B cell (primary cell): ENCODE results near the gene PFN3. TPM values are rescaled to one million over a fixed set of nuclear protein-coding genes. Genes with fewer than 3 reads are reported as not detected.
"Not testable (repeated sequence)": the region's sequence is repeated elsewhere in the genome, so short reads cannot be mapped to it uniquely, and the experiment has no call there.

Experiments
- ATAC-seq: fragments of 200-7000 bp; cut with Tn5 transposase; one replicate; pipeline ENCODE4 v1.10.0; 2021; ENCODE audit warnings: low read depth, mild to moderate bottlenecking, moderate number of reproducible peaks, moderate library complexity
- CTCF ChIA-PET: fragments of 350-600 bp; sonication (Branson Sonifier 250); formaldehyde crosslinking; loops from one replicate; lab custom pipeline; 2021; ENCODE audit warnings: antibody characterized with exemption, inconsistent platforms; lab: Charles Lee
- POLR2A ChIA-PET: fragments of 350-600 bp; sonication (Branson Sonifier 250); formaldehyde crosslinking; loops from one replicate; lab custom pipeline; 2021; ENCODE audit warnings: antibody characterized with exemption; lab: Charles Lee
- DNase-seq: peaks from one replicate; pipeline ENCODE4 v3.0.0; 2013
- H2AFZ ChIP-seq: 2 replicates; pipeline ENCODE4 v1.6.1; 2012; ENCODE audit warnings: mild to moderate bottlenecking, low read depth, low read length; ENCODE audit not compliant: insufficient read depth, poor library complexity, severe bottlenecking
- H3K27ac ChIP-seq, 2 donors: 1 replicate in 1 of 2; 2 replicates in 1 of 2; pipeline ENCODE4 v1.5.1; 2012 to 2013; ENCODE audit warnings: low read length in 2 of 2, mild to moderate bottlenecking in 2 of 2, moderate library complexity in 1 of 2
- H3K27me3 ChIP-seq, 4 experiments: fragments of 200-600 bp in 1 of 4; sonication (generic) in 1 of 4; replicated peaks in 1 of 4; 1 replicate in 2 of 4; 2 replicates in 2 of 4; pipeline versions ENCODE4 v1.6.1 to v1.7.0; 2013 to 2016; ENCODE audit warnings: low read length in 3 of 4, mild to moderate bottlenecking in 2 of 4, mixed read lengths in 1 of 4, moderate library complexity in 1 of 4; ENCODE audit not compliant: insufficient read depth in 4 of 4, control insufficient read depth in 3 of 4; ENCODE audit errors: control extremely low read depth in 1 of 4
- H3K36me3 ChIP-seq, 2 experiments: replicated peaks in 1 of 2; 1 replicate in 1 of 2; 2 replicates in 1 of 2; pipeline versions ENCODE4 v1.6.1 to v1.7.1; 2013; ENCODE audit warnings: low read length in 1 of 2; ENCODE audit not compliant: insufficient read depth in 2 of 2, control insufficient read depth in 1 of 2; ENCODE audit errors: control extremely low read depth in 1 of 2, extremely low read depth in 1 of 2
- H3K4me1 ChIP-seq, 2 donors: fragments of 200-600 bp in 1 of 2; sonication (generic) in 1 of 2; 1 replicate in 1 of 2; 2 replicates in 1 of 2; pipeline versions ENCODE4 v1.5.1 to v1.6.1; 2013 to 2017; ENCODE audit warnings: low read length in 2 of 2; ENCODE audit not compliant: control insufficient read depth in 2 of 2, insufficient read depth in 2 of 2
- H3K4me2 ChIP-seq: replicated peaks from 2 replicates; pipeline ENCODE3; 2012; ENCODE audit warnings: mild to moderate bottlenecking, low read depth, low read length; ENCODE audit not compliant: poor library complexity, severe bottlenecking
- H3K4me3 ChIP-seq, 5 experiments: fragments of 200-600 bp in 1 of 5; sonication (generic) in 1 of 5; 1 replicate in 3 of 5; 2 replicates in 2 of 5; pipeline versions ENCODE4 v1.5.1 to v1.7.0; 2011 to 2016; ENCODE audit warnings: low read length in 4 of 5, mild to moderate bottlenecking in 4 of 5, low read depth in 2 of 5, control low read depth in 1 of 5, moderate library complexity in 1 of 5; ENCODE audit not compliant: insufficient read depth in 1 of 5; ENCODE audit errors: control extremely low read depth in 1 of 5, extremely low read depth in 1 of 5
- H3K79me2 ChIP-seq: fragments of 200-600 bp; sonication (generic); one replicate; pipeline ENCODE4 v1.6.0; 2016; ENCODE audit warnings: low read length; ENCODE audit not compliant: control insufficient read depth, insufficient read depth
- H3K9ac ChIP-seq: fragments of 200-600 bp; sonication (generic); 2 replicates; pipeline ENCODE4 v1.6.1; 2017; ENCODE audit warnings: mild to moderate bottlenecking, low read length, moderate library complexity
- H3K9me3 ChIP-seq, 3 donors: one replicate each; pipeline versions ENCODE4 v1.6.1 to v1.7.1; 2013; ENCODE audit warnings: low read length in 2 of 3; ENCODE audit not compliant: control insufficient read depth in 2 of 3, insufficient read depth in 1 of 3; ENCODE audit errors: control extremely low read depth in 1 of 3
- H4K20me1 ChIP-seq: 2 replicates; pipeline ENCODE4 v1.6.0; 2012; ENCODE audit warnings: mild to moderate bottlenecking, low read length; ENCODE audit not compliant: insufficient read depth, control insufficient read depth, poor library complexity, severe bottlenecking
- H3K27ac Mint-ChIP-seq: one replicate; pipeline ENCODE4 v1.8.0; 2021; ENCODE audit warnings: mixed read lengths
- H3K27me3 Mint-ChIP-seq: one replicate; pipeline ENCODE4 v1.8.0; 2021; ENCODE audit warnings: mixed read lengths
- H3K4me1 Mint-ChIP-seq: one replicate; pipeline ENCODE4 v1.8.0; 2021; ENCODE audit warnings: mixed read lengths
- H3K4me3 Mint-ChIP-seq: one replicate; pipeline ENCODE4 v1.8.0; 2021; ENCODE audit warnings: mixed read lengths
- H3K9me3 Mint-ChIP-seq: one replicate; pipeline ENCODE4 v1.8.0; 2022; ENCODE audit warnings: mixed read lengths; ENCODE audit not compliant: insufficient read depth
- CTCF ChIP-seq: fragments of 200-600 bp; IDR thresholded peaks from one replicate; pipeline ENCODE4 v1.8.0; 2022; ENCODE audit warnings: antibody characterized with exemption, mild to moderate bottlenecking
- EZH2 ChIP-seq: IDR thresholded peaks from 2 replicates; pipeline ENCODE4 v1.6.1; 2012; ENCODE audit warnings: borderline replicate concordance, low read depth, mild to moderate bottlenecking, moderate library complexity, low read length; ENCODE audit not compliant: insufficient read depth, poor library complexity, severe bottlenecking
- WGBS: methylation state at CpG from one replicate; pipeline ENCODE4 v1.1.5; 2013; ENCODE audit warnings: missing lambda C conversion rate; ENCODE audit not compliant: insufficient coverage; 5-methylcytosine and 5-hydroxymethylcytosine counted together
- intact Hi-C: fragments of 100-400 bp; cut with micrococcal nuclease; formaldehyde crosslinking; loops from one replicate; pipeline ENCODE4 v1.10.0; 2022
- polyA plus RNA-seq: library from polyadenylated mRNA; depleted of rRNA; stranded (reverse); fragments of >200 nt; gene quantifications from 2 replicates; pipeline ENCODE4 v1.2.3, GENCODE V29; 2012
- total RNA-seq, 2 donors: library from RNA; stranded (reverse); fragments of 120-200 nt in 1 of 2; gene quantifications; 1 replicate in 1 of 2; 2 replicates in 1 of 2; pipeline versions ENCODE4 v1.2.3 to v1.2.4, GENCODE V29; 2013 to 2022

PFN3 gene
- total and polyA plus RNA-seq, 2 donors (not counting 1 experiment from before 2014, with no cell fraction given), result not detected

- WGBS, result 94% methylated on average over 4 of the region's 6 CpGs
- H3K4me1 Mint-ChIP-seq, result peaks cover 10% of the 10 kb centered on the region
- no peaks in the 10 kb centered on the region for H3K27me3 ChIP-seq
- peaks cover 8 to 10% of the 10 kb centered on the region in 2 donors for H3K4me1 ChIP-seq
- H3K4me3 ChIP-seq, result no peak overlapping the region
- H3K27ac Mint-ChIP-seq, result no peak overlapping the region
- no peaks in the 10 kb centered on the region for H3K36me3 ChIP-seq
- H3K4me2 ChIP-seq, result no peak overlapping the region
- H3K27ac ChIP-seq, result no peak overlapping the region
- ATAC-seq (no peak), DNase-seq (no peak)
- H3K9ac ChIP-seq, result no peak overlapping the region
- H2AFZ ChIP-seq, result no peak overlapping the region
- H3K79me2 ChIP-seq, result no peaks in the 10 kb centered on the region
- ChIA-PET CTCF (interaction anchor here (1.1 to 9.4 kb wide), 3 partner anchors 11 to 28 kb away, joined by 3 to 137 read pairs (median 15); no protein-coding TSS in a partner anchor), POLR2A (interaction anchor here (0.7 kb wide), 1 partner anchor 27 kb away, joined by 4 read pairs; no protein-coding TSS in a partner anchor)
- TF ChIP-seq EZH2 (no peak), CTCF (no peak)
- intact Hi-C loops, result no loop called here
- H4K20me1 ChIP-seq, result no peaks in the 10 kb centered on the region
- no peaks in the 10 kb centered on the region for H3K9me3 Mint-ChIP-seq
- no peak overlapping the region for H3K4me3 Mint-ChIP-seq
- no peaks in the 10 kb centered on the region for H3K9me3 ChIP-seq
- H3K27me3 Mint-ChIP-seq, result no peaks in the 10 kb centered on the region
Measured at GRCh38 chr5:177421062-177421798, 20.8 kb upstream of the PFN3 start.

GRCh38 chr5:177420472-177420871 is 20.0 kb upstream of the PFN3 start:
- H3K27ac Mint-ChIP-seq, H3K9ac ChIP-seq, ATAC-seq, H3K9me3 ChIP-seq, H3K4me1 Mint-ChIP-seq, H3K36me3 ChIP-seq, intact Hi-C loops, H3K27me3 Mint-ChIP-seq, H3K9me3 Mint-ChIP-seq, H3K4me3 Mint-ChIP-seq, H4K20me1 ChIP-seq, H3K27ac ChIP-seq, H3K4me1 ChIP-seq, H3K27me3 ChIP-seq, H3K79me2 ChIP-seq, H3K4me2 ChIP-seq, H3K4me3 ChIP-seq, DNase-seq, POLR2A ChIA-PET, H2AFZ ChIP-seq: not testable (repeated sequence)
- 85% methylated on average over 4 of the region's 7 CpGs for WGBS
- CTCF ChIA-PET, result interaction anchor here (6.5 kb wide), 1 partner anchor 16 kb away, joined by 46 read pairs; no protein-coding TSS in a partner anchor
